A549 (cell line): ENCODE data around the gene KDELR3. TPM values are rescaled to one million over a fixed set of nuclear protein-coding genes. Genes with fewer than 3 reads are reported as not detected.

ENCODE experiments used
- ATAC-seq, 2 experiments: fragments of 200-7000 bp in 1 of 2; fragments of >200 bp in 1 of 2; cut with Nextera tagmentation in 1 of 2; cut with Tn5 transposase in 1 of 2; 3 replicates each; pipeline versions ENCODE4 v1.8.0 to v1.9.1; 2018 to 2020; ENCODE audit warnings: mild to moderate bottlenecking in 1 of 2, moderate library complexity in 1 of 2
- CTCF ChIA-PET: fragments of 300-600 bp; sonication (Branson Sonifier 250); formaldehyde crosslinking; extraction: SDS; loops from one replicate; lab custom pipeline; 2021; ENCODE audit warnings: antibody characterized with exemption, inconsistent platforms; lab: Yijun Ruan, JAX
- POLR2A ChIA-PET: fragments of 350-600 bp; formaldehyde crosslinking; extraction: SDS; loops from one replicate; lab custom pipeline; 2021; ENCODE audit warnings: antibody characterized with exemption, inconsistent platforms; lab: Yijun Ruan, JAX
- DNase-seq, 2 experiments: peaks; one replicate each; pipeline versions ENCODE4 v3.0.0 to v3.0.0-alpha.2; 2011 to 2016; ENCODE audit warnings: low read depth in 1 of 2, low spot score in 1 of 2
- FAIRE-seq: peaks from 2 replicates; lab custom pipeline; 2011; peaks lifted over from hg19 to GRCh38; lab: Jason Lieb, UNC
- H3K27ac ChIP-seq, 2 experiments: fragments of >200 bp; sonication (Bioruptor Twin); formaldehyde crosslinking; 3 replicates each; pipeline ENCODE4 v1.5.1; 2016 to 2017
- H3K4me1 ChIP-seq: fragments of >200 bp; sonication (Bioruptor Twin); formaldehyde crosslinking; 3 replicates; pipeline ENCODE4 v1.6.1; 2016
- H3K4me2 ChIP-seq: fragments of >200 bp; sonication (Bioruptor Twin); formaldehyde crosslinking; 3 replicates; pipeline ENCODE4 v1.6.1; 2016
- H3K4me3 ChIP-seq: fragments of >200 bp; sonication (Bioruptor Twin); formaldehyde crosslinking; 3 replicates; pipeline ENCODE4 v1.5.1; 2016
- H3K9me3 ChIP-seq: fragments of >200 bp; sonication (Bioruptor Twin); formaldehyde crosslinking; 3 replicates; pipeline ENCODE4 v1.6.1; 2016
- BHLHE40 ChIP-seq: IDR thresholded peaks from 2 replicates; pipeline ENCODE4 v1.6.1; 2012; ENCODE audit warnings: low read depth, low read length, inconsistent platforms
- CBX8 ChIP-seq: fragments of 200-600 bp; sonication (generic); IDR thresholded peaks from 2 replicates; pipeline ENCODE4 v1.6.1; 2016
- EHMT2 ChIP-seq: fragments of 200-600 bp; sonication (generic); IDR thresholded peaks from 2 replicates; pipeline ENCODE4 v1.6.1; 2016; ENCODE audit warnings: antibody characterized with exemption, low read depth, mild to moderate bottlenecking, moderate library complexity
- ESRRA ChIP-seq: fragments of 150-350 bp; IDR thresholded peaks from 2 replicates; pipeline ENCODE4 v1.6.1; 2014; ENCODE audit warnings: mild to moderate bottlenecking, low read length, borderline replicate concordance
- FOSL2 ChIP-seq, 2 experiments: fragments of 450-650 bp in 1 of 2; fragments of >200 bp in 1 of 2; sonication (Bioruptor Twin) in 1 of 2; formaldehyde crosslinking; IDR thresholded peaks; 2 replicates each; pipeline versions ENCODE4 v1.5.0 to v1.6.1; 2016 to 2020; ENCODE audit warnings: mild to moderate bottlenecking in 1 of 2, moderate library complexity in 1 of 2
- FOXS1 ChIP-seq: fragments of 250-450 bp; sonication (Bioruptor Pico); IDR thresholded peaks from 2 replicates; pipeline ENCODE4 v1.5.0; 2020; ENCODE audit warnings: mild to moderate bottlenecking, moderate library complexity
- HOXA7 ChIP-seq: fragments of 250-450 bp; sonication (Bioruptor Pico); IDR thresholded peaks from 2 replicates; pipeline ENCODE4 v1.5.0; 2020; ENCODE audit warnings: mild to moderate bottlenecking, moderate library complexity
- HOXB5 ChIP-seq: fragments of 250-450 bp; sonication (Bioruptor Pico); IDR thresholded peaks from 2 replicates; pipeline ENCODE4 v1.5.0; 2020; ENCODE audit warnings: mild to moderate bottlenecking, moderate library complexity
- JUN ChIP-seq, 2 experiments: fragments of >200 bp; sonication (Bioruptor Twin); formaldehyde crosslinking; IDR thresholded peaks; 2 replicates in 1 of 2; 3 replicates in 1 of 2; pipeline ENCODE4 v1.6.1; 2016 to 2017
- JUNB ChIP-seq: fragments of >200 bp; sonication (Bioruptor Twin); formaldehyde crosslinking; IDR thresholded peaks from 2 replicates; pipeline ENCODE4 v1.6.1; 2016
- KDM1A ChIP-seq: fragments of 200-600 bp; sonication (generic); IDR thresholded peaks from 2 replicates; pipeline ENCODE4 v1.6.1; 2016; ENCODE audit warnings: low read depth, mild to moderate bottlenecking
- KDM5A ChIP-seq: fragments of 200-600 bp; sonication (generic); IDR thresholded peaks from 2 replicates; pipeline ENCODE4 v1.6.1; 2016; ENCODE audit warnings: antibody characterized with exemption, mild to moderate bottlenecking
- NFE2L2 ChIP-seq: fragments of 150-350 bp; conservative IDR thresholded peaks from 2 replicates; pipeline ENCODE4 v1.6.1; 2014; ENCODE audit warnings: low read length
- RARB ChIP-seq: fragments of 250-450 bp; sonication (Bioruptor Pico); IDR thresholded peaks from 2 replicates; pipeline ENCODE4 v1.8.0; 2021; ENCODE audit warnings: mild to moderate bottlenecking, moderate library complexity
- RFX5 ChIP-seq: fragments of 450-650 bp; IDR thresholded peaks from 2 replicates; pipeline ENCODE4 v1.7.1; 2014; ENCODE audit warnings: antibody characterized with exemption, mild to moderate bottlenecking, moderate library complexity
- SREBF2 ChIP-seq: fragments of 450-650 bp; IDR thresholded peaks from 2 replicates; pipeline ENCODE4 v1.6.1; 2014; ENCODE audit warnings: mild to moderate bottlenecking, moderate library complexity
- TP53 ChIP-seq: fragments of 250-450 bp; sonication (Bioruptor Pico); IDR thresholded peaks from 2 replicates; pipeline ENCODE4 v1.5.0; 2021; ENCODE audit warnings: mild to moderate bottlenecking, moderate library complexity
- ZC3H11A ChIP-seq: fragments of 450-650 bp; IDR thresholded peaks from 2 replicates; pipeline ENCODE4 v1.6.1; 2014; ENCODE audit warnings: antibody characterized with exemption, mild to moderate bottlenecking
- ZFP36 ChIP-seq: fragments of 450-650 bp; IDR thresholded peaks from 2 replicates; pipeline ENCODE4 v1.6.1; 2014; ENCODE audit warnings: borderline replicate concordance; ENCODE audit not compliant: partially characterized antibody
- ZSCAN20 ChIP-seq: fragments of 250-450 bp; sonication (Bioruptor Pico); IDR thresholded peaks from 2 replicates; pipeline ENCODE4 v1.8.0; 2022; ENCODE audit warnings: mild to moderate bottlenecking, moderate library complexity
- whole genome bisulfite sequencing: methylation state at CpG from one replicate; pipeline ENCODE4 v1.1.6; 2017; ENCODE audit errors: missing lambda C conversion rate; 5-methylcytosine and 5-hydroxymethylcytosine counted together
- polyA plus RNA-seq, 4 experiments: library from polyadenylated mRNA; depleted of rRNA in 3 of 4; stranded (reverse); fragments of >200 nt; fragmentation: RNase III in 1 of 4; extraction: RNeasy Plus Mini Kit Qiagen cat#74134 plus additional on column Dnase treatment in 1 of 4; gene quantifications; 2 replicates in 3 of 4; 3 replicates in 1 of 4; pipeline ENCODE4 v1.2.3, GENCODE V29; 2011 to 2017
- TF ChIP-seq, protein P1 (sequence below): fragments of >200 bp; sonication (Bioruptor Twin); formaldehyde crosslinking; IDR thresholded peaks from 3 replicates; pipeline ENCODE4 v1.6.1; 2016
- TF ChIP-seq, protein P2 (sequence below): IDR thresholded peaks from 2 replicates; pipeline ENCODE4 v1.6.1; 2012
- TF ChIP-seq, protein P3 (sequence below): fragments of 250-450 bp; sonication (Bioruptor Pico); IDR thresholded peaks from 2 replicates; pipeline ENCODE4 v1.5.0; 2020; ENCODE audit warnings: low read depth, mild to moderate bottlenecking, moderate library complexity

KDELR3 gene
- polyA plus RNA-seq, 2 of the 4 experiments (the other 2 are of a cell fraction) = 12.2 to 32.8 TPM

DNA sequence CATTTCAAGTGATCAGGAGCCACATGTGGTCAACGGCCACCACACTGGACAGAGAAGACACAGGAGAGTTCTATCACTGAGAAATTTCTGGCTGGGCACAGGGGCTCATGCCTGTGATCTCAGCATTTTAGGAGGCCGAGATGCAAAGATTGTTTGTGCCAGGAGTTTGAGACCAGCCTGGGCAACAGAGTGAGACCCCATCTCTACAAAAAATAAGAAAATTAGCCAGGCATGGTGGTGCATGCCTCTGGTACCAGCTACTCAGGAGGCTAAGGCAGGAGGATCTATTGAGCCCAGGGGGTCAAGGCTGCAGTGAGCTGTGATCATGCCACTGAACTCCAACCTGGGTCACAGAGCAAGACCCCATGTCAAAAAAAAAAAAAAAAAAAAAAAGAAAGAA is 39.2 kb upstream of the KDELR3 start:
- CTCF ChIA-PET = no interaction called here
- WGBS = 22% methylated on average over 2 of the region's 2 CpGs
- H3K4me1 ChIP-seq = no peaks in the 10 kb centered on the region
- no peak overlapping the region for H3K4me2 ChIP-seq
- ATAC-seq = no peak
- H3K4me3 ChIP-seq = no peak overlapping the region
- POLR2A ChIA-PET = no interaction called here
- DNase-seq = no peak
- no peak for FAIRE-seq
- TF ChIP-seq ZFP36 (no peak), ESRRA (no peak), HOXA7 (CRISPR knock-in tag) (no peak), BHLHE40 (no peak), FOXS1 (CRISPR knock-in tag) (no peak), JUNB (no peak), EHMT2 (no peak), ZSCAN20 (no peak), RFX5 (no peak), KDM1A (no peak), TP53 (CRISPR knock-in tag) (no peak), CBX8 (no peak)
- TF ChIP-seq, protein P1, sequence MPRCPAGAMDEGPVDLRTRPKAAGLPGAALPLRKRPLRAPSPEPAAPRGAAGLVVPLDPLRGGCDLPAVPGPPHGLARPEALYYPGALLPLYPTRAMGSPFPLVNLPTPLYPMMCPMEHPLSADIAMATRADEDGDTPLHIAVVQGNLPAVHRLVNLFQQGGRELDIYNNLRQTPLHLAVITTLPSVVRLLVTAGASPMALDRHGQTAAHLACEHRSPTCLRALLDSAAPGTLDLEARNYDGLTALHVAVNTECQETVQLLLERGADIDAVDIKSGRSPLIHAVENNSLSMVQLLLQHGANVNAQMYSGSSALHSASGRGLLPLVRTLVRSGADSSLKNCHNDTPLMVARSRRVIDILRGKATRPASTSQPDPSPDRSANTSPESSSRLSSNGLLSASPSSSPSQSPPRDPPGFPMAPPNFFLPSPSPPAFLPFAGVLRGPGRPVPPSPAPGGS = no peak
- TF ChIP-seq, all 56 proteins: peak for 0
- no peaks in the 10 kb centered on the region for H3K9me3 ChIP-seq
- no peak overlapping the region for H3K27ac ChIP-seq

DNA sequence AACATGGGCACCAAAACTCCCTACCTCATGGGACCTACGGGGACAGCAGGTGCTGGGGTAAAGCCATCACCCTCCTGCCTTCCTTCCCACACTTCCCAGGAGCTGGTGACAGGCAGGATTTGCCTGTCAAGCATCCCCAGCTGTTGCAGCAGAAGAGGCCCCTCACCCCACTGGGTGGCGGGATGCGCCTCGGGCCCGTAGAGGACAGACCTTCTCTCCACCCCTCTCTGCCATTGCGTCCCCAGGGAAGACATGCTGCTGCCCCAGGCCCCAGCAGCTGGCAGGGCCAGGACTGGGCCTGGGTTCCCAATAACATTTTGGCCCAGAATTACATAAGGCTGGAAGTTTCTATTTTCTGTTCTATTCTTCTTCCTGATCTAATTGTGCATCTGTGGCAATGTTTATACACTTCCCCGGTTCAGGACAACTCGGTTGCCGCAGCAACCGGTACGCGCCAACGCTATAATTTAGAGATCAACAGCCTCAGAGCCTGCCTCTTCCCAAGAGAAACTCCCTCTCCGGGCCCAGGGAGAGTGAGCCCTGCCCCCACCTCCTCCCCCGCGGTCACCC is 38.3 kb upstream of the KDELR3 start:
- POLR2A ChIA-PET = interaction anchor here (0.6 kb wide), 1 partner anchor 32 kb away, joined by 6 read pairs; no protein-coding TSS in a partner anchor
- DNase-seq = no peak
- H3K27ac ChIP-seq = no peak overlapping the region
- no peak overlapping the region for H3K4me2 ChIP-seq
- 83% methylated on average over 14 of the region's 16 CpGs for WGBS
- CTCF ChIA-PET = no interaction called here
- no peaks in the 10 kb centered on the region for H3K4me1 ChIP-seq
- no peak overlapping the region for H3K4me3 ChIP-seq
- no peak for FAIRE-seq
- TF ChIP-seq RARB (CRISPR knock-in tag) = no peak
- TF ChIP-seq ZC3H11A = no peak
- no peak for TF ChIP-seq EHMT2
- TF ChIP-seq, all 56 proteins: peak for 0
- H3K9me3 ChIP-seq = no peaks in the 10 kb centered on the region
- ATAC-seq = no peak

DNA sequence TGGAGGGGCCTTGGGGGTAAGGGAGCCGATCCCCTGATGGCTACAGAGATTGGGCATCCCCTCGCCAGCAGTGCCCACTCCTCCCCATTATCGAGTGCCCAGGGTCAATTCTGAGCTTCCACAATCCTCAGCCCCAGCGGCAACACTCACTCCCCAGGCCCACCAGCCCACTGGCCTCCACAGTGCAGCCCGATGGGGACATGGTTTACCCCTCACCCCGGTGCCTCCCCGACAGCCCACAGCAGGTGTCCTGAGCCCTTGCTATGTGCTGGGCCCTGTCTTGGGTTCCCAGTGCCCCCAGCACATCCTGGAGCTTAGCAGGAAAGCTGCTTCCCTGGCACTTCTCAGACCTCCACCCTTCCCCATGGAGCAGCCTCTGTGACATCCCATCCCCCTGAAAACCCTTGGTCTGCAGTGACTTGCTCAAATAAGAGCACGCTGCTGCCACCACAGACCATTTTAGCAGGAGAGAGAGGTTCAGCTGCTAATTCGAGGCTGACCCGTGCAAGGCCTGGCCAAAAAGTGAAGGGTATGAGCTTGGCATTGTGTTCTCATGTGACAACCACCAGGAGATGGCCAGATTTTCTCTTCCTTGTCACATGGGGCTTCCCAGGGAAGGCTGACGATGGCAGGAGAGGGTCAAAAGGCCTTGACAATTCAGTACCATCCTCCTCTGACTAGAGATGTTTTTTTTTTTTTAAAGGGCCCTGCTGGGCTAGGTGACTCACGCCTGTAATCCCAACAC is 36.5 kb upstream of the KDELR3 start:
- H3K9me3 ChIP-seq = no peaks in the 10 kb centered on the region
- no peak for FAIRE-seq
- DNase-seq = no peak
- WGBS = 81% methylated on average over 9 of the region's 12 CpGs
- TF ChIP-seq RFX5 (no peak), NFE2L2 (no peak), ESRRA (no peak)
- TF ChIP-seq, protein P2, sequence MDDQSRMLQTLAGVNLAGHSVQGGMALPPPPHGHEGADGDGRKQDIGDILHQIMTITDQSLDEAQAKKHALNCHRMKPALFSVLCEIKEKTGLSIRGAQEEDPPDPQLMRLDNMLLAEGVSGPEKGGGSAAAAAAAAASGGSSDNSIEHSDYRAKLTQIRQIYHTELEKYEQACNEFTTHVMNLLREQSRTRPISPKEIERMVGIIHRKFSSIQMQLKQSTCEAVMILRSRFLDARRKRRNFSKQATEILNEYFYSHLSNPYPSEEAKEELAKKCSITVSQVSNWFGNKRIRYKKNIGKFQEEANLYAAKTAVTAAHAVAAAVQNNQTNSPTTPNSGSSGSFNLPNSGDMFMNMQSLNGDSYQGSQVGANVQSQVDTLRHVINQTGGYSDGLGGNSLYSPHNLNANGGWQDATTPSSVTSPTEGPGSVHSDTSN = no peak
- TF ChIP-seq, all 56 proteins: peak for 0
- Histone ChIP-seq H3K27ac (no peak overlapping the region), H3K4me2 (no peak overlapping the region), H3K4me3 (no peak overlapping the region), H3K4me1 (no peaks in the 10 kb centered on the region)
- POLR2A ChIA-PET = interaction anchor here (0.6 kb wide), 1 partner anchor 194 kb away, joined by 3 read pairs; no protein-coding TSS in a partner anchor
- CTCF ChIA-PET = no interaction called here
- ATAC-seq = no peak; a peak in 1 of 6 replicates

DNA sequence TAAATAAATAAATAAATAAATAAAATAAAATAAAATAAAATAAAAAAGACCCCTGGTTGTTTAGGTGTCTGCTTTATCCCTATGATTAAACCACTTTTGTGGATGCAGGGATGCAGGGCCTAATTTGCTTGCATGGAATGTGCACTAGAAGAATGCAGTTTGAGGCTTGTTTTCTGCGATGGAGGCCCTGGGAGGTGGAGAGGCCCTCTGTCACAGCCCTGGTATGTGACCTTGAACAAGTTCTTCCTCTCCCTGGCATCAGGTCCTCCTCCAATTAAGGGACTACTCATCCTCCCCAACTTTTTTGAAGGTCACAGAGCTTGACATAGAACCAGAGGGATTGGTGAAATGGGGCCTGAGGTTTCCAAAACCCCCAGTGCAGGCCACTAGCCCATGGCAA is 35.6 kb upstream of the KDELR3 start:
- 85% methylated on average over 1 of the region's 1 CpG for WGBS
- Histone ChIP-seq H3K4me1 (no peaks in the 10 kb centered on the region), H3K27ac (no peak overlapping the region), H3K4me2 (no peak overlapping the region), H3K9me3 (no peaks in the 10 kb centered on the region), H3K4me3 (no peak overlapping the region)
- ChIA-PET POLR2A (no interaction called here), CTCF (no interaction called here)
- FAIRE-seq (no peak), ATAC-seq (no peak), DNase-seq (no peak)
- TF ChIP-seq HOXB5 (CRISPR knock-in tag) (no peak), FOSL2 (IDR thresholded peaks at IDR 0.05) (no peak), FOSL2 (CRISPR knock-in tag; IDR thresholded peaks at IDR 0.05) (no peak), JUN (IDR thresholded peaks at IDR 0.05) (no peak), KDM5A (no peak), SREBF2 (no peak)
- TF ChIP-seq, protein P3, sequence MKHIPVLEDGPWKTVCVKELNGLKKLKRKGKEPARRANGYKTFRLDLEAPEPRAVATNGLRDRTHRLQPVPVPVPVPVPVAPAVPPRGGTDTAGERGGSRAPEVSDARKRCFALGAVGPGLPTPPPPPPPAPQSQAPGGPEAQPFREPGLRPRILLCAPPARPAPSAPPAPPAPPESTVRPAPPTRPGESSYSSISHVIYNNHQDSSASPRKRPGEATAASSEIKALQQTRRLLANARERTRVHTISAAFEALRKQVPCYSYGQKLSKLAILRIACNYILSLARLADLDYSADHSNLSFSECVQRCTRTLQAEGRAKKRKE (CRISPR knock-in tag) = no peak
- TF ChIP-seq, protein P1 = no peak
